Stimulated activated CD8-positive, alpha-beta memory T cell treated with anti-CD3 and anti-CD28 coated beads, Interleukin-4, amount 100 ng/mL, for 48 hours (primary cell): Measurements from ENCODE around the gene NPAT.
A peak's percentile ranks its signal among the peaks of the same experiment; 100 is the strongest.
"Not testable (repeated sequence)": the region's sequence is repeated elsewhere in the genome, so short reads cannot be mapped to it uniquely, and the experiment has no call there.

Experiments
- DNase-seq: peaks from one replicate; pipeline ENCODE4 v3.0.0-alpha.2; 2020

The NPAT gene

GRCh38 chr11:108147150-108147549 is 75.3 kb downstream of the NPAT start:
- DNase-seq: no peak

- DNase-seq: no peak
These were observed 77.8 kb downstream of the NPAT start for GRCh38 chr11:108144615-108145014.

- no peak for DNase-seq
These were observed 80.1 kb downstream of the NPAT start for GRCh38 chr11:108142304-108142703.

GRCh38 chr11:108137212-108137611 is 85.2 kb downstream of the NPAT start:
- DNase-seq: no peak

- no peak for DNase-seq
These were observed 86.4 kb downstream of the NPAT start for GRCh38 chr11:108135845-108136544.

GRCh38 chr11:108132993-108133538 is 89.4 kb downstream of the NPAT start:
- DNase-seq: not testable (repeated sequence)

GRCh38 chr11:108131993-108132392 is 90.4 kb downstream of the NPAT start:
- DNase-seq: no peak

- DNase-seq: no peak
These were observed 93.7 kb downstream of the NPAT start for GRCh38 chr11:108128772-108129171.

- DNase-seq: no peak
These were observed 97.3 kb downstream of the NPAT start for GRCh38 chr11:108125096-108125495.

GRCh38 chr11:108122166-108122628 is 100.2 kb downstream of the NPAT start:
- no peak for DNase-seq

- peak; percentile 99 for DNase-seq
These were observed 100.9 kb downstream of the NPAT start, which contains the start of gene ACAT1 for GRCh38 chr11:108121274-108122155. Gene ACAT1, plus strand, starts transcription at chr11:108121567. Its CDS starts 40 bp downstream, at chr11:108121607.

GRCh38 chr11:108120936-108121273 is 101.5 kb downstream of the NPAT start:
- DNase-seq: not testable (repeated sequence)

GRCh38 chr11:108117746-108118371 is 104.6 kb downstream of the NPAT start:
- DNase-seq: no peak

- no peak for DNase-seq
These were observed 106.8 kb downstream of the NPAT start for GRCh38 chr11:108115500-108116140.

GRCh38 chr11:108112057-108112456 is 110.4 kb downstream of the NPAT start:
- no peak for DNase-seq

GRCh38 chr11:108111126-108111525 is 111.3 kb downstream of the NPAT start:
- DNase-seq: no peak
